ENCODE results near the gene PNMA1. TPM values are rescaled to one million over a fixed set of nuclear protein-coding genes. Genes with fewer than 3 reads are reported as not detected.
"Not testable (repeated sequence)": the region's sequence is repeated elsewhere in the genome, so short reads cannot be mapped to it uniquely, and the experiment has no call there.

The PNMA1 gene
- total RNA-seq, 4 donors from 2014 or later = 4.6 to 8.5 (median 6.6) TPM

DNA sequence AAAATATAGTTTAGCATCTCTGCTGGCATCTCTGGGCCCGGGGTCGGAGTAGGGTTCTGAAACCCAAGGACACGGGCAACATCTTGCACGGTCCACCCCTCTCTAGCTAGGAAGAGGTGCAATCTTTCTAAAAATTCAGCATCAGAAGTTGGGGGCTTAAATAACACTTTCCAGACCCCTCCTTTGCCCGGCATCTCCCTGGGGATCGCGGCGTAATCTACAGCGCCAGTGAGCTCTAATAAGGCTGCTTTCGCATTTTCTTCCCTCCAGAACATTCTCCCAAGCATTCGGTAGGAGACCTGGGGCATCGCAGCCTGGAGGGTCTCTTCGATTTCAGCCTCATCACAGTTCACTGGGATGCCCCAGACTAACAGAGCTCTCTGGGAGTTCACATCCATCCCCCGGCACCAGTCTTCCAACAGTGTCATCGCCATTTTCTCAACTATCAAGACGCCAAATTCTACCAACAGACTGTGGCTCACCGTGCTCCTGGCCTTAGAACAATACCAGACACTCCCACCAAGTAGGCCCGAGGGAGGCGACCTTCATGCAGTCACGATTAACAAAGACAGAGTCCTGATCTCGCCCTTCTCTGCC is 880 bp downstream of the PNMA1 start:
- peak overlapping the region; percentile 65 for H3K4me3 ChIP-seq (ENCODE audit: low read depth, poor library complexity, severe bottlenecking)
- no peak for DNase-seq (ENCODE audit: low spot score in 2 of 2)
- TF ChIP-seq, protein P1, sequence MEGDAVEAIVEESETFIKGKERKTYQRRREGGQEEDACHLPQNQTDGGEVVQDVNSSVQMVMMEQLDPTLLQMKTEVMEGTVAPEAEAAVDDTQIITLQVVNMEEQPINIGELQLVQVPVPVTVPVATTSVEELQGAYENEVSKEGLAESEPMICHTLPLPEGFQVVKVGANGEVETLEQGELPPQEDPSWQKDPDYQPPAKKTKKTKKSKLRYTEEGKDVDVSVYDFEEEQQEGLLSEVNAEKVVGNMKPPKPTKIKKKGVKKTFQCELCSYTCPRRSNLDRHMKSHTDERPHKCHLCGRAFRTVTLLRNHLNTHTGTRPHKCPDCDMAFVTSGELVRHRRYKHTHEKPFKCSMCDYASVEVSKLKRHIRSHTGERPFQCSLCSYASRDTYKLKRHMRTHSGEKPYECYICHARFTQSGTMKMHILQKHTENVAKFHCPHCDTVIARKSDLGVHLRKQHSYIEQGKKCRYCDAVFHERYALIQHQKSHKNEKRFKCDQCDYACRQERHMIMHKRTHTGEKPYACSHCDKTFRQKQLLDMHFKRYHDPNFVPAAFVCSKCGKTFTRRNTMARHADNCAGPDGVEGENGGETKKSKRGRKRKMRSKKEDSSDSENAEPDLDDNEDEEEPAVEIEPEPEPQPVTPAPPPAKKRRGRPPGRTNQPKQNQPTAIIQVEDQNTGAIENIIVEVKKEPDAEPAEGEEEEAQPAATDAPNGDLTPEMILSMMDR (IDR thresholded peaks at IDR 0.05) = no peak
- TF ChIP-seq POLR2A (IDR thresholded peaks at IDR 0.05) = no peak
- WGBS, 2 donors = 20 to 26% methylated on average over 17 to 21 of the region's 21 CpGs
- intact Hi-C loops (cut with DNase I; ENCODE audit: low total_unique reads) = no loop called here

DNA sequence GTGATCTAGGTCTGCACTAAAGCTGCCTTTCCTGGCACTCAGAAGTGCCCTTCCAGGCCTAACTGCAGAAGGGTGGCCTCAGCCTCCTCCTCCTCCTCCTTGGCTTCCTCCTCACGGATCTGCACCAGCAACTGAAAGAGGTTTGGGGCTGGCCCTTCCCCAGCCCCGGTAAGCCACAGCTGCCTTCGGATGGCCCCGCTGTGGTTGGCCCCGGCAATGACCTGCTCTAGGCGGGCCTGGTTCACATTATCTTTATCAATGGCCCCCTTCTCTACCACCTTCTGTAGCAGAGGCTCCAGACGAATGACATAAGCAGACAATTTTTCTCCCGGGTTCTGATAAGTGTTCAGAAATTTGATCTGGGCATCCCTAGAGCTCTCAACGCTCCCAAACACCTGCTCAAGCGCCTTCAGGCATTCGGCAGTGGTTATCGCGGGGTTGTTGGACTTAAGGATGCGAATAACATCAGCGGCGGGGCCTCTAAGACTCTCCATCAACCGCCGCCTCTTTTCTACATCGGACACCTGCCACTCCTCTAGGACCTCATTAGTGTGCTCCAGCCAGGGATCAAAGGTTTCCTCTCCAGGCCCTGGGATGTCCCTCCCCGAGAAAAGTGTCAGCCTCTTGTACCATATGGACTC is 1.5 kb downstream of the PNMA1 start:
- no peak for DNase-seq (ENCODE audit: low spot score in 2 of 2)
- WGBS, 2 donors = 32 to 39% methylated on average over 20 of the region's 20 CpGs
- TF ChIP-seq POLR2A (IDR thresholded peaks at IDR 0.05) = no peak
- TF ChIP-seq, protein P1 (IDR thresholded peaks at IDR 0.05) = no peak
- intact Hi-C loops (cut with DNase I; ENCODE audit: low total_unique reads) = no loop called here
- H3K4me3 ChIP-seq (ENCODE audit: low read depth, poor library complexity, severe bottlenecking) = no peak overlapping the region

DNA sequence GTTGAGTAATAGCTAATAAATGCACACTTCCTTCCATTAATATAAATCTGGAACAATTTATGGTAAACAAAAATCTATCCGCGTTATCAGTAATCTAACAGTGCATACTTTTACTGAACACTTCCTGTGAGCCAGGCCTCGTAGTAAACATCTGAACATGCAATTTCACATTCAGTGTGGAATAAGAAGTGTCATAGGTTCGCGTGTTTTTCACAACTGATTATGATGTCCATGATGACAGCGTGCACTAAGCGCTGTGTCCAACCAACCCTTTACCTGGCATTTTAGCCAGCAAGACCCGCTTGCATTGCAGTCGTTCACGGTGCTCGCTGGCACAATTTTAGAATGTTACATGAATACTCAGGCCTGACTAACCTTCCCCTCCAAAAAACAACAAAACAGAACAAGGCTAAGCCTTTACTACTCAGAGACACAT is 2.1 kb downstream of the PNMA1 start:
- WGBS, 2 donors = 41 to 54% methylated on average over 11 of the region's 11 CpGs
- DNase-seq (ENCODE audit: low spot score in 2 of 2) = no peak
- TF ChIP-seq, protein P1 (IDR thresholded peaks at IDR 0.05) = no peak
- no peak for TF ChIP-seq POLR2A (IDR thresholded peaks at IDR 0.05)
- intact Hi-C loops (cut with DNase I; ENCODE audit: low total_unique reads) = no loop called here
- H3K4me3 ChIP-seq (ENCODE audit: low read depth, poor library complexity, severe bottlenecking) = no peak overlapping the region

DNA sequence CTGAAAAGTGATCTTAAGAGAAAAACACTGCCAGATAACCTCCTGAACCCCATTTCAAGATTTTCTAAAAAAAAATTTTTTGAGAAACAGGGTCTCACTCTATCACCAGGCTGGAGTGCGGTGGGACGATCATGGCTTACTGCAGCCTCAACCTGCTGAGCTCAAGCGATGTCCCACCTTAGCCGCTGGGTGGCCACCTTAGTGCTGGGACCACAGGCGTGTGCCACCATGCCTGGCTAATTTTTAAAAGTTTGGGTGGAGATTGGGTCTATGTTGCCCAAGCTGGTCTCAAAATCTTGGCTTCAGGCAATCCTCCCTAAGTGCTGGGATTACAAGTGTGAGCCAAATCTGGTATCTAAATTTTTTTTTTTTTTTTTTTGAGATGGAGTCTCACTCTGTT is 3.4 kb downstream of the PNMA1 start:
- no peak for DNase-seq (ENCODE audit: low spot score in 2 of 2)
- intact Hi-C loops (cut with DNase I; ENCODE audit: low total_unique reads) = no loop called here
- no peak for TF ChIP-seq POLR2A (IDR thresholded peaks at IDR 0.05)
- TF ChIP-seq, protein P1 (IDR thresholded peaks at IDR 0.05) = no peak
- no peak overlapping the region for H3K4me3 ChIP-seq (ENCODE audit: low read depth, poor library complexity, severe bottlenecking)
- 85 to 98% methylated on average over 5 of the region's 5 CpGs for WGBS, 2 donors

DNA sequence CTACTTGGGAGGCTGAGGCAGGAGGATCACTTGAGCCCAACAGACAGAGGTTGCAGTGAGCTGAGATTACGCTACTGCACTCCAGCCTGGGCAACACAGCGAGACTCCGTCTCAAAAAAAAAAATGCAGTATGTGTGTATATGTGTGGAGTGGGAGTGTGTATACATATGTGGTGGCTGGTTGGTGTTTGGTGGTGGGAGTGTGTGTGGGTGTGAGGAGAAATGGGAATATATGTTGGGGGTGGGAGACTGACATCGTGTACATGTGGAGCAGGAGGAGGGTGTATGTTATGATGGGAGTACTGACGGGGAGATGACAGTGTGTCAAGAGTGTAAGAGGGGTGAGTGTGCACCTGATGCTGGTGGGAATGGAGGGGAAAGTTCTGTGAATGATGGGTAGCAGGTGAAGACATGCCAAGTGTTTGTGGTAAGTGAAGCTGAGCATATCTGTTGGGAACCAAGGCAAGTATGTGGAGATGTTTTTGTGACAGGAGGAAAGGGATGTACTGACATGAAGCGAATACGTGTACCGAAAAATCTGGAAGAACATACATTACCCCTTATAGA is 4.2 kb downstream of the PNMA1 start:
- WGBS, 2 donors = 93% methylated on average over 8 of the region's 8 CpGs
- intact Hi-C loops (cut with DNase I; ENCODE audit: low total_unique reads) = no loop called here

DNA sequence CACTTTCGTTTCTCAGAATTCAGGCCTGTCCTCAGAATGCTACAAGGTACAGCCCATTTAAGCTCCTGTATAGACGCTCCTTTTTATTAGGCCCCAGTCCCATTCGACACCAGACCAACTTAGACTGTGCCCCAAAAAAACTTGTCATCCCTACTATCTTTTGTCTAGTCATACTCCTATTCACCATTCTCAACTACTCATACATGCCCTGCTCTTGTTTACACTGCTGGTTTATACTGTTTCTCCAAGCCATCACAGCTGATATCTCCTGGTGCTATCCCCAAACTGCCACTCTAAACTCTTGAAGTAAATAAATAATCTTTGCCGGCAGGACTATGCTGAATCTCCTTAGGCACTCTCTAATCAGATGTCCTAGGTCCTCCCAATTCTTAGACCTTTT is 6.1 kb downstream of the PNMA1 start:
- 95 to 99% methylated on average over 4 of the region's 4 CpGs for WGBS, 2 donors
- DNase-seq (ENCODE audit: low spot score in 2 of 2); H3K4me3 ChIP-seq (ENCODE audit: low read depth, poor library complexity, severe bottlenecking); intact Hi-C loops (cut with DNase I; ENCODE audit: low total_unique reads): not testable (repeated sequence)

More for the DNA sequence above, 4.2 kb downstream of the PNMA1 start:
- DNase-seq (ENCODE audit: low spot score in 2 of 2) = no peak
- TF ChIP-seq, protein P1 (IDR thresholded peaks at IDR 0.05) = no peak
- TF ChIP-seq POLR2A (IDR thresholded peaks at IDR 0.05) = no peak
- H3K4me3 ChIP-seq (ENCODE audit: low read depth, poor library complexity, severe bottlenecking) = no peak overlapping the region
